ENCODE measurements around the gene LBHD2.

DNA sequence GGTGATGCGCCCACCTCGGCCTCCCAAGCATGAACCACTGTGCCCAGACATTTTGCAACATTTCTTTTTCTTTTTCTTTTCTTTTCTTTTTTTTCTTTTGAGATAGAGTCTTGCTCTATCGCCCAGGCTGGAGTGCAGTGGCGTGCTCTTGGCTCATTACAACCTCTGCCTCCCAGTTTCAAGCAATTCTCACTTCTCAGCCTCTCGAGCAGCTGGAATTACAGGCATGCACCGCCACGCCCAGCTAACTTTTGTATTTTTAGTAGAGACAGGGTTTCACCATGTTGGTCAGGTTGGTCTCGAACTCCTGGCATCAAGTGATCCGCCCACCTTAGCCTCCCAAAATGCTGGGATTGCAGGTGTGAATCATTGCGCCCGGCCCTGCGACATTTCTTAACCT lies 19.0 kb upstream of the LBHD2 start:
- TF ChIP-seq, protein P1, sequence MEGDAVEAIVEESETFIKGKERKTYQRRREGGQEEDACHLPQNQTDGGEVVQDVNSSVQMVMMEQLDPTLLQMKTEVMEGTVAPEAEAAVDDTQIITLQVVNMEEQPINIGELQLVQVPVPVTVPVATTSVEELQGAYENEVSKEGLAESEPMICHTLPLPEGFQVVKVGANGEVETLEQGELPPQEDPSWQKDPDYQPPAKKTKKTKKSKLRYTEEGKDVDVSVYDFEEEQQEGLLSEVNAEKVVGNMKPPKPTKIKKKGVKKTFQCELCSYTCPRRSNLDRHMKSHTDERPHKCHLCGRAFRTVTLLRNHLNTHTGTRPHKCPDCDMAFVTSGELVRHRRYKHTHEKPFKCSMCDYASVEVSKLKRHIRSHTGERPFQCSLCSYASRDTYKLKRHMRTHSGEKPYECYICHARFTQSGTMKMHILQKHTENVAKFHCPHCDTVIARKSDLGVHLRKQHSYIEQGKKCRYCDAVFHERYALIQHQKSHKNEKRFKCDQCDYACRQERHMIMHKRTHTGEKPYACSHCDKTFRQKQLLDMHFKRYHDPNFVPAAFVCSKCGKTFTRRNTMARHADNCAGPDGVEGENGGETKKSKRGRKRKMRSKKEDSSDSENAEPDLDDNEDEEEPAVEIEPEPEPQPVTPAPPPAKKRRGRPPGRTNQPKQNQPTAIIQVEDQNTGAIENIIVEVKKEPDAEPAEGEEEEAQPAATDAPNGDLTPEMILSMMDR (IDR thresholded peaks at IDR 0.05; ENCODE audit: insufficient read depth, low read length), result no peak
- no peak for TF ChIP-seq POLR2AphosphoS5 (IDR thresholded peaks at IDR 0.05; ENCODE audit: low read depth)

Measured in HL-60 (cell line).